Cardiac muscle cell (in vitro differentiated cells and primary cell): ENCODE results near the gene ANKRD42. TPM values are rescaled to one million over a fixed set of nuclear protein-coding genes. Genes with fewer than 3 reads are reported as not detected.
"Not testable (repeated sequence)": the region's sequence is repeated elsewhere in the genome, so short reads cannot be mapped to it uniquely, and the experiment has no call there.

ENCODE experiments used
- DNase-seq, 2 donors: peaks; one replicate each; pipeline versions ENCODE4 v3.0.0 to v3.0.0-alpha.2; 2010 to 2017; ENCODE audit warnings: low read depth in 1 of 2, low spot score in 1 of 2
- H3K27ac ChIP-seq: fragments of 200-600 bp; sonication (generic); 2 replicates; pipeline ENCODE4 v1.5.1; 2016
- H3K27me3 ChIP-seq: fragments of 200-600 bp; sonication (generic); 2 replicates; pipeline ENCODE4 v1.6.0; 2016; ENCODE audit warnings: control low read depth
- H3K36me3 ChIP-seq: fragments of 200-600 bp; sonication (generic); 2 replicates; pipeline ENCODE4 v1.5.1; 2016; ENCODE audit warnings: control low read depth
- H3K4me1 ChIP-seq: fragments of 200-600 bp; sonication (generic); 2 replicates; pipeline ENCODE4 v1.8.1; 2017; ENCODE audit warnings: low read depth, mild to moderate bottlenecking, mixed run types
- H3K4me3 ChIP-seq: fragments of 200-600 bp; sonication (generic); 2 replicates; pipeline ENCODE4 v1.5.1; 2016; ENCODE audit warnings: mild to moderate bottlenecking
- H3K9me3 ChIP-seq: fragments of 200-600 bp; sonication (generic); 2 replicates; pipeline ENCODE4 v1.5.1; 2017; ENCODE audit warnings: low read depth, mild to moderate bottlenecking, control low read depth
- CTCF ChIP-seq: IDR thresholded peaks from 2 replicates; pipeline ENCODE4 v1.5.1; 2012; ENCODE audit warnings: low read depth, mild to moderate bottlenecking, low read length
- polyA plus RNA-seq: library from polyadenylated mRNA; unstranded; fragments of >200 nt; fragmentation: Nextera tagmentation; extraction: Ambion mirVana; gene quantifications from 2 replicates; pipeline ENCODE4 v1.2.1, GENCODE V29; 2016
- total RNA-seq: library from RNA; depleted of rRNA; stranded (reverse); fragments of >200 nt; gene quantifications from 2 replicates; pipeline ENCODE4 v1.2.3, GENCODE V29; 2016

Gene ANKRD42
- total and polyA plus RNA-seq, 2 experiments from 2014 or later, result 6.8 to 8.6 TPM

GRCh38 chr11:83205608-83206185 is 12.2 kb downstream of the ANKRD42 start:
- no peak overlapping the region for H3K4me3 ChIP-seq
- no peaks in the 10 kb centered on the region for H3K4me1 ChIP-seq
- no peaks in the 10 kb centered on the region for H3K9me3 ChIP-seq
- H3K27ac ChIP-seq, result no peak overlapping the region
- DNase-seq, result no peak
- no peaks in the 10 kb centered on the region for H3K27me3 ChIP-seq
- no peak for TF ChIP-seq CTCF
- peaks cover 15% of the 10 kb centered on the region for H3K36me3 ChIP-seq

- H3K27me3 ChIP-seq, result no peaks in the 10 kb centered on the region
- no peaks in the 10 kb centered on the region for H3K4me1 ChIP-seq
- peaks cover 20% of the 10 kb centered on the region for H3K36me3 ChIP-seq
- TF ChIP-seq CTCF, result no peak
- no peak for DNase-seq
- H3K4me3 ChIP-seq, result no peak overlapping the region
- no peaks in the 10 kb centered on the region for H3K9me3 ChIP-seq
- no peak overlapping the region for H3K27ac ChIP-seq
Measured at GRCh38 chr11:83206221-83206620, 12.7 kb downstream of the ANKRD42 start.

GRCh38 chr11:83206771-83207382 is 13.4 kb downstream of the ANKRD42 start:
- DNase-seq, H3K4me3 ChIP-seq, H3K27me3 ChIP-seq, H3K27ac ChIP-seq, H3K9me3 ChIP-seq, H3K4me1 ChIP-seq: not testable (repeated sequence)
- H3K36me3 ChIP-seq, result peaks cover 22% of the 10 kb centered on the region

- DNase-seq, result peak; percentile 7 to 29
- Histone ChIP-seq H3K4me1 (no peaks in the 10 kb centered on the region), H3K9me3 (no peaks in the 10 kb centered on the region), H3K27me3 (no peaks in the 10 kb centered on the region), H3K36me3 (no peaks in the 10 kb centered on the region), H3K27ac (no peak overlapping the region), H3K4me3 (no peak overlapping the region)
- TF ChIP-seq CTCF, result peak; percentile 29
Measured at GRCh38 chr11:83219095-83219494, 25.6 kb downstream of the ANKRD42 start.

GRCh38 chr11:83220260-83220659 is 26.7 kb downstream of the ANKRD42 start:
- no peak overlapping the region for H3K27ac ChIP-seq
- no peak overlapping the region for H3K4me3 ChIP-seq
- no peaks in the 10 kb centered on the region for H3K4me1 ChIP-seq
- no peaks in the 10 kb centered on the region for H3K27me3 ChIP-seq
- H3K36me3 ChIP-seq, result no peaks in the 10 kb centered on the region
- no peaks in the 10 kb centered on the region for H3K9me3 ChIP-seq
- no peak for DNase-seq
- no peak for TF ChIP-seq CTCF

- Histone ChIP-seq H3K9me3 (no peaks in the 10 kb centered on the region), H3K36me3 (no peaks in the 10 kb centered on the region), H3K27me3 (no peaks in the 10 kb centered on the region), H3K27ac (no peak overlapping the region), H3K4me3 (no peak overlapping the region), H3K4me1 (no peaks in the 10 kb centered on the region)
- no peak for DNase-seq
- TF ChIP-seq CTCF, result no peak
Measured at GRCh38 chr11:83221694-83222093, 28.2 kb downstream of the ANKRD42 start.
